ENCODE results near the gene FOXA3.

FOXA3 gene

GRCh38 chr19:45882652-45883585 is 18.8 kb downstream of the FOXA3 start:
- peak; percentile 39 for ATAC-seq
- TF ChIP-seq PATZ1 (CRISPR knock-in tag; IDR thresholded peaks at IDR 0.05; ENCODE audit: borderline replicate concordance) (no peak), ISL1 (CRISPR knock-in tag; IDR thresholded peaks at IDR 0.05) (no peak), SNAI2 (CRISPR knock-in tag; IDR thresholded peaks at IDR 0.05) (peak; percentile 41; the same call in 1 of the 2 replicates), CSRNP3 (CRISPR knock-in tag; IDR thresholded peaks at IDR 0.05) (no peak), ZFP3 (CRISPR knock-in tag; IDR thresholded peaks at IDR 0.05) (0 out of 2 replicates have a peak, but pooled peaks have one; percentile 30), PPARA (CRISPR knock-in tag; IDR thresholded peaks at IDR 0.05; ENCODE audit: borderline replicate concordance) (no peak), ARNTL (CRISPR knock-in tag; IDR thresholded peaks at IDR 0.05; ENCODE audit: borderline replicate concordance, low read depth) (peak; percentile 64; the same call in 1 of the 2 replicates), CSDC2 (CRISPR knock-in tag; IDR thresholded peaks at IDR 0.05) (no peak)

GRCh38 chr19:45883586-45883880 is 19.4 kb downstream of the FOXA3 start:
- no peak for TF ChIP-seq SNAI2 (CRISPR knock-in tag; IDR thresholded peaks at IDR 0.05)
- TF ChIP-seq OSR1 (CRISPR knock-in tag; IDR thresholded peaks at IDR 0.05), result no peak
- no peak for TF ChIP-seq ESRRG (CRISPR knock-in tag; IDR thresholded peaks at IDR 0.05)
- no peak for TF ChIP-seq ZNF8 (CRISPR knock-in tag; IDR thresholded peaks at IDR 0.05)
- no peak for ATAC-seq

GRCh38 chr19:45883881-45884681 is 20.0 kb downstream of the FOXA3 start:
- TF ChIP-seq ZFP3 (CRISPR knock-in tag; IDR thresholded peaks at IDR 0.05), result no peak
- TF ChIP-seq CSDC2 (CRISPR knock-in tag; IDR thresholded peaks at IDR 0.05), result no peak
- TF ChIP-seq BACH2 (CRISPR knock-in tag; IDR thresholded peaks at IDR 0.05; ENCODE audit: borderline replicate concordance), result no peak
- TF ChIP-seq SNAI2 (CRISPR knock-in tag; IDR thresholded peaks at IDR 0.05), result no peak
- TF ChIP-seq ZFP30 (CRISPR knock-in tag; IDR thresholded peaks at IDR 0.05), result no peak
- TF ChIP-seq RARB (CRISPR knock-in tag; IDR thresholded peaks at IDR 0.05), result no peak
- no peak for TF ChIP-seq OSR1 (CRISPR knock-in tag; IDR thresholded peaks at IDR 0.05)
- no peak for TF ChIP-seq ZNF565 (CRISPR knock-in tag; conservative IDR thresholded peaks at IDR 0.05; ENCODE audit: low read depth)
- TF ChIP-seq ESRRG (CRISPR knock-in tag; IDR thresholded peaks at IDR 0.05), result no peak
- TF ChIP-seq TOX (CRISPR knock-in tag; IDR thresholded peaks at IDR 0.05; ENCODE audit: borderline replicate concordance), result no peak
- TF ChIP-seq ZNF70 (CRISPR knock-in tag; IDR thresholded peaks at IDR 0.05), result no peak
- no peak for TF ChIP-seq ZC3H10 (CRISPR knock-in tag; IDR thresholded peaks at IDR 0.05)
- TF ChIP-seq POU6F1 (CRISPR knock-in tag; IDR thresholded peaks at IDR 0.05; ENCODE audit: borderline replicate concordance, low read depth), result no peak
- TF ChIP-seq PATZ1 (CRISPR knock-in tag; IDR thresholded peaks at IDR 0.05; ENCODE audit: borderline replicate concordance), result no peak
- ATAC-seq, result no peak
